Body of pancreas (tissue), 4 donors: Measurements from ENCODE around the gene WWC2. TPM values are rescaled to one million over a fixed set of nuclear protein-coding genes. Genes with fewer than 3 reads are reported as not detected.

Source experiments
- ATAC-seq: fragments of 150-250 bp; one replicate; pipeline ENCODE4 v1.9.1; 2016
- DNase-seq, 4 donors: peaks; one replicate each; pipeline ENCODE4 v3.0.0-alpha.2; 2019
- H3K27ac ChIP-seq, 4 donors: fragments of 200-600 bp; sonication (generic); 1 replicate in 3 of 4; 2 replicates in 1 of 4; pipeline versions ENCODE4 v1.5.1 to v1.6.1; 2016 to 2019; ENCODE audit warnings: mild to moderate bottlenecking in 1 of 4, mixed read lengths in 1 of 4, moderate library complexity in 1 of 4
- H3K27me3 ChIP-seq, 2 donors: fragments of 200-600 bp; sonication (generic); one replicate each; pipeline ENCODE4 v1.6.0; 2016; ENCODE audit warnings: mild to moderate bottlenecking in 1 of 2
- H3K36me3 ChIP-seq, 2 donors: fragments of 200-600 bp; sonication (generic); replicated peaks in 1 of 2; 2 replicates each; pipeline ENCODE4 v1.5.1; 2016; ENCODE audit warnings: low read depth in 2 of 2; ENCODE audit not compliant: insufficient read depth in 1 of 2
- H3K4me1 ChIP-seq: fragments of 200-600 bp; sonication (generic); one replicate; pipeline ENCODE4 v1.6.0; 2016
- H3K4me3 ChIP-seq, 2 donors: fragments of 200-600 bp; sonication (generic); 1 replicate in 1 of 2; 2 replicates in 1 of 2; pipeline ENCODE4 v1.5.1; 2016 to 2019
- H3K9me3 ChIP-seq, 3 donors: fragments of 200-600 bp; sonication (generic); 1 replicate in 2 of 3; 2 replicates in 1 of 3; pipeline ENCODE4 v1.5.1; 2016
- POLR2A ChIP-seq, 3 donors: fragments of 450-650 bp; IDR thresholded peaks; one replicate each; pipeline ENCODE4 v1.6.1; 2016; ENCODE audit warnings: antibody characterized with exemption in 3 of 3, mild to moderate bottlenecking in 2 of 3
- WGBS, 2 donors: methylation state at CpG; one replicate each; pipeline ENCODE4 v1.1.5; 2017; 5-methylcytosine and 5-hydroxymethylcytosine counted together
- intact Hi-C: fragments of 100-400 bp; cut with DNase I; formaldehyde crosslinking; loops from one replicate; pipeline ENCODE4 v1.15.1; 2023
- total RNA-seq, 2 donors: library from RNA; depleted of rRNA; stranded (reverse); fragments of >200 nt; gene quantifications; one replicate each; pipeline ENCODE4 v1.1.0, GENCODE V29; 2016
- TF ChIP-seq, protein P1 (sequence below), 7 experiments: fragments of 450-650 bp in 4 of 7; fragments of 200-600 bp in 3 of 7; sonication (generic) in 3 of 7; IDR thresholded peaks; one replicate each; pipeline ENCODE4 v1.5.1; 2016 to 2019; ENCODE audit warnings: antibody characterized with exemption in 7 of 7

Gene WWC2
- total RNA-seq, 2 donors from 2014 or later: 24.4 to 30.3 TPM

- Histone ChIP-seq H3K4me1 (no peaks in the 10 kb centered on the region), H3K27me3 (no peaks in the 10 kb centered on the region), H3K4me3 (no peak overlapping the region), H3K27ac (no peak overlapping the region), H3K36me3 (no peaks in the 10 kb centered on the region), H3K9me3 (no peaks in the 10 kb centered on the region)
- intact Hi-C loops: no loop called here
- no peak for DNase-seq
- WGBS, 2 donors: 88 to 96% methylated on average over 3 of the region's 3 CpGs
- TF ChIP-seq, protein P1, sequence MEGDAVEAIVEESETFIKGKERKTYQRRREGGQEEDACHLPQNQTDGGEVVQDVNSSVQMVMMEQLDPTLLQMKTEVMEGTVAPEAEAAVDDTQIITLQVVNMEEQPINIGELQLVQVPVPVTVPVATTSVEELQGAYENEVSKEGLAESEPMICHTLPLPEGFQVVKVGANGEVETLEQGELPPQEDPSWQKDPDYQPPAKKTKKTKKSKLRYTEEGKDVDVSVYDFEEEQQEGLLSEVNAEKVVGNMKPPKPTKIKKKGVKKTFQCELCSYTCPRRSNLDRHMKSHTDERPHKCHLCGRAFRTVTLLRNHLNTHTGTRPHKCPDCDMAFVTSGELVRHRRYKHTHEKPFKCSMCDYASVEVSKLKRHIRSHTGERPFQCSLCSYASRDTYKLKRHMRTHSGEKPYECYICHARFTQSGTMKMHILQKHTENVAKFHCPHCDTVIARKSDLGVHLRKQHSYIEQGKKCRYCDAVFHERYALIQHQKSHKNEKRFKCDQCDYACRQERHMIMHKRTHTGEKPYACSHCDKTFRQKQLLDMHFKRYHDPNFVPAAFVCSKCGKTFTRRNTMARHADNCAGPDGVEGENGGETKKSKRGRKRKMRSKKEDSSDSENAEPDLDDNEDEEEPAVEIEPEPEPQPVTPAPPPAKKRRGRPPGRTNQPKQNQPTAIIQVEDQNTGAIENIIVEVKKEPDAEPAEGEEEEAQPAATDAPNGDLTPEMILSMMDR (IDR thresholded peaks at IDR 0.05): no peak
- TF ChIP-seq POLR2A (IDR thresholded peaks at IDR 0.05): no peak
- ATAC-seq: no peak
Measured at GRCh38 chr4:183297675-183298074, 198.6 kb downstream of the WWC2 start.

GRCh38 chr4:183299464-183299863 is 200.4 kb downstream of the WWC2 start:
- Histone ChIP-seq H3K27me3 (no peaks in the 10 kb centered on the region), H3K9me3 (no peaks in the 10 kb centered on the region), H3K27ac (no peak overlapping the region), H3K4me1 (no peaks in the 10 kb centered on the region), H3K4me3 (no peak overlapping the region), H3K36me3 (no peaks in the 10 kb centered on the region)
- DNase-seq: no peak
- intact Hi-C loops: no loop called here
- ATAC-seq: no peak
- WGBS, 2 donors: 78 to 87% methylated on average over 2 of the region's 2 CpGs
- TF ChIP-seq, protein P1 (IDR thresholded peaks at IDR 0.05): no peak
- TF ChIP-seq POLR2A (IDR thresholded peaks at IDR 0.05): no peak

GRCh38 chr4:183300070-183300469 is 201.0 kb downstream of the WWC2 start:
- WGBS, 2 donors: 81 to 88% methylated on average over 6 of the region's 6 CpGs
- no peaks in the 10 kb centered on the region for H3K9me3 ChIP-seq
- H3K27ac ChIP-seq: no peak overlapping the region
- no peak for DNase-seq
- no peak overlapping the region for H3K4me3 ChIP-seq
- intact Hi-C loops: no loop called here
- TF ChIP-seq, protein P1 (IDR thresholded peaks at IDR 0.05): no peak
- TF ChIP-seq POLR2A (IDR thresholded peaks at IDR 0.05): no peak
- H3K27me3 ChIP-seq: no peaks in the 10 kb centered on the region
- ATAC-seq: no peak
- no peaks in the 10 kb centered on the region for H3K4me1 ChIP-seq
- H3K36me3 ChIP-seq: no peaks in the 10 kb centered on the region

- Histone ChIP-seq H3K4me1 (no peaks in the 10 kb centered on the region), H3K9me3 (no peaks in the 10 kb centered on the region), H3K4me3 (no peak overlapping the region), H3K36me3 (no peaks in the 10 kb centered on the region), H3K27me3 (no peaks in the 10 kb centered on the region), H3K27ac (no peak overlapping the region)
- TF ChIP-seq, protein P1 (IDR thresholded peaks at IDR 0.05): no peak
- TF ChIP-seq POLR2A (IDR thresholded peaks at IDR 0.05): no peak
- ATAC-seq: no peak
- no peak for DNase-seq
- WGBS, 2 donors: 75 to 80% methylated on average over 5 of the region's 5 CpGs
- intact Hi-C loops: no loop called here
Measured at GRCh38 chr4:183300655-183301054, 201.6 kb downstream of the WWC2 start.

- H3K27me3 ChIP-seq: no peaks in the 10 kb centered on the region
- DNase-seq: no peak
- intact Hi-C loops: no loop called here
- H3K27ac ChIP-seq: no peak overlapping the region
- no peaks in the 10 kb centered on the region for H3K4me1 ChIP-seq
- H3K36me3 ChIP-seq: no peaks in the 10 kb centered on the region
- WGBS, 2 donors: 78 to 96% methylated on average over 4 of the region's 4 CpGs
- no peak for TF ChIP-seq POLR2A (IDR thresholded peaks at IDR 0.05)
- no peaks in the 10 kb centered on the region for H3K9me3 ChIP-seq
- no peak for ATAC-seq
- no peak overlapping the region for H3K4me3 ChIP-seq
Measured at GRCh38 chr4:183303301-183303700, 204.2 kb downstream of the WWC2 start.
